Panc1 (cell line): ENCODE measurements around the gene CA9.

Source experiments
- POLR2AphosphoS5 ChIP-seq: IDR thresholded peaks from 2 replicates; pipeline ENCODE4 v1.6.1; 2012; ENCODE audit warnings: mild to moderate bottlenecking, low read depth, low read length, moderate library complexity
- SIN3A ChIP-seq: IDR thresholded peaks from 2 replicates; pipeline ENCODE4 v1.6.1; 2012; ENCODE audit warnings: low read depth, mild to moderate bottlenecking, low read length, moderate library complexity, borderline replicate concordance; ENCODE audit not compliant: insufficient read depth
- TF ChIP-seq, protein P1 (sequence below): fragments of 450-650 bp; IDR thresholded peaks from 2 replicates; pipeline ENCODE4 v1.5.1; 2017; ENCODE audit warnings: mild to moderate bottlenecking
- TF ChIP-seq, protein P2 (sequence below), 2 experiments: IDR thresholded peaks; 2 replicates each; pipeline ENCODE4 v1.6.1; 2011 to 2012; ENCODE audit warnings: low read depth in 2 of 2, control low read depth in 1 of 2, low read length in 1 of 2, mild to moderate bottlenecking in 1 of 2, moderate library complexity in 1 of 2; ENCODE audit not compliant: insufficient read depth in 1 of 2

- TF ChIP-seq, protein P1, sequence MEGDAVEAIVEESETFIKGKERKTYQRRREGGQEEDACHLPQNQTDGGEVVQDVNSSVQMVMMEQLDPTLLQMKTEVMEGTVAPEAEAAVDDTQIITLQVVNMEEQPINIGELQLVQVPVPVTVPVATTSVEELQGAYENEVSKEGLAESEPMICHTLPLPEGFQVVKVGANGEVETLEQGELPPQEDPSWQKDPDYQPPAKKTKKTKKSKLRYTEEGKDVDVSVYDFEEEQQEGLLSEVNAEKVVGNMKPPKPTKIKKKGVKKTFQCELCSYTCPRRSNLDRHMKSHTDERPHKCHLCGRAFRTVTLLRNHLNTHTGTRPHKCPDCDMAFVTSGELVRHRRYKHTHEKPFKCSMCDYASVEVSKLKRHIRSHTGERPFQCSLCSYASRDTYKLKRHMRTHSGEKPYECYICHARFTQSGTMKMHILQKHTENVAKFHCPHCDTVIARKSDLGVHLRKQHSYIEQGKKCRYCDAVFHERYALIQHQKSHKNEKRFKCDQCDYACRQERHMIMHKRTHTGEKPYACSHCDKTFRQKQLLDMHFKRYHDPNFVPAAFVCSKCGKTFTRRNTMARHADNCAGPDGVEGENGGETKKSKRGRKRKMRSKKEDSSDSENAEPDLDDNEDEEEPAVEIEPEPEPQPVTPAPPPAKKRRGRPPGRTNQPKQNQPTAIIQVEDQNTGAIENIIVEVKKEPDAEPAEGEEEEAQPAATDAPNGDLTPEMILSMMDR, result no peak
- TF ChIP-seq SIN3A (no peak), POLR2AphosphoS5 (no peak)
- TF ChIP-seq, protein P2, sequence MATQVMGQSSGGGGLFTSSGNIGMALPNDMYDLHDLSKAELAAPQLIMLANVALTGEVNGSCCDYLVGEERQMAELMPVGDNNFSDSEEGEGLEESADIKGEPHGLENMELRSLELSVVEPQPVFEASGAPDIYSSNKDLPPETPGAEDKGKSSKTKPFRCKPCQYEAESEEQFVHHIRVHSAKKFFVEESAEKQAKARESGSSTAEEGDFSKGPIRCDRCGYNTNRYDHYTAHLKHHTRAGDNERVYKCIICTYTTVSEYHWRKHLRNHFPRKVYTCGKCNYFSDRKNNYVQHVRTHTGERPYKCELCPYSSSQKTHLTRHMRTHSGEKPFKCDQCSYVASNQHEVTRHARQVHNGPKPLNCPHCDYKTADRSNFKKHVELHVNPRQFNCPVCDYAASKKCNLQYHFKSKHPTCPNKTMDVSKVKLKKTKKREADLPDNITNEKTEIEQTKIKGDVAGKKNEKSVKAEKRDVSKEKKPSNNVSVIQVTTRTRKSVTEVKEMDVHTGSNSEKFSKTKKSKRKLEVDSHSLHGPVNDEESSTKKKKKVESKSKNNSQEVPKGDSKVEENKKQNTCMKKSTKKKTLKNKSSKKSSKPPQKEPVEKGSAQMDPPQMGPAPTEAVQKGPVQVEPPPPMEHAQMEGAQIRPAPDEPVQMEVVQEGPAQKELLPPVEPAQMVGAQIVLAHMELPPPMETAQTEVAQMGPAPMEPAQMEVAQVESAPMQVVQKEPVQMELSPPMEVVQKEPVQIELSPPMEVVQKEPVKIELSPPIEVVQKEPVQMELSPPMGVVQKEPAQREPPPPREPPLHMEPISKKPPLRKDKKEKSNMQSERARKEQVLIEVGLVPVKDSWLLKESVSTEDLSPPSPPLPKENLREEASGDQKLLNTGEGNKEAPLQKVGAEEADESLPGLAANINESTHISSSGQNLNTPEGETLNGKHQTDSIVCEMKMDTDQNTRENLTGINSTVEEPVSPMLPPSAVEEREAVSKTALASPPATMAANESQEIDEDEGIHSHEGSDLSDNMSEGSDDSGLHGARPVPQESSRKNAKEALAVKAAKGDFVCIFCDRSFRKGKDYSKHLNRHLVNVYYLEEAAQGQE (IDR thresholded peaks at IDR 0.05; ENCODE audit: insufficient read depth in 1 of 2, low read depth in 2 of 2, low read length in 1 of 2), result no peak
These were observed 8.3 kb downstream of the CA9 start for GRCh38 chr9:35682051-35682450.
